NCI-H2171 (cell line): ENCODE results near the gene ZNF385B.
"Not testable (repeated sequence)": the region's sequence is repeated elsewhere in the genome, so short reads cannot be mapped to it uniquely, and the experiment has no call there.

Experiments used
- DNase-seq: peaks from one replicate; lab custom pipeline; 2025; lab: John Stamatoyannopoulos, UW

The ZNF385B gene

GRCh38 chr2:179483131-179483530, 378.3 kb downstream of the ZNF385B start:
- no peak for DNase-seq

- DNase-seq, result no peak
Observed at GRCh38 chr2:179479947-179480346, 381.5 kb downstream of the ZNF385B start.

GRCh38 chr2:179478771-179479170, 382.6 kb downstream of the ZNF385B start:
- no peak for DNase-seq

- DNase-seq, result no peak
Observed at GRCh38 chr2:179470992-179471391, 390.4 kb downstream of the ZNF385B start.

GRCh38 chr2:179470089-179470488, 391.3 kb downstream of the ZNF385B start:
- DNase-seq, result no peak

- no peak for DNase-seq
Observed at GRCh38 chr2:179467960-179468359, 393.5 kb downstream of the ZNF385B start.

GRCh38 chr2:179467111-179467510, 394.3 kb downstream of the ZNF385B start:
- no peak for DNase-seq

GRCh38 chr2:179461420-179461819, 400.0 kb downstream of the ZNF385B start:
- no peak for DNase-seq

- no peak for DNase-seq
Observed at GRCh38 chr2:179460181-179460929, 401.1 kb downstream of the ZNF385B start.

GRCh38 chr2:179458113-179458512, 403.3 kb downstream of the ZNF385B start:
- not testable (repeated sequence) for DNase-seq

GRCh38 chr2:179455824-179456223, 405.6 kb downstream of the ZNF385B start:
- no peak for DNase-seq

GRCh38 chr2:179455172-179455524, 406.3 kb downstream of the ZNF385B start:
- no peak for DNase-seq

- DNase-seq, result no peak
Observed at GRCh38 chr2:179454443-179455171, 406.8 kb downstream of the ZNF385B start.

GRCh38 chr2:179449010-179449409, 412.4 kb downstream of the ZNF385B start:
- DNase-seq, result no peak

- DNase-seq, result no peak
Observed at GRCh38 chr2:179447839-179448447, 413.5 kb downstream of the ZNF385B start.

- no peak for DNase-seq
Observed at GRCh38 chr2:179447421-179447820, 414.0 kb downstream of the ZNF385B start.

- DNase-seq, result no peak
Observed at GRCh38 chr2:179446476-179447141, 414.8 kb downstream of the ZNF385B start.

GRCh38 chr2:179444056-179444455, 417.4 kb downstream of the ZNF385B start:
- DNase-seq, result no peak

GRCh38 chr2:179443180-179443579, 418.2 kb downstream of the ZNF385B start:
- DNase-seq, result no peak

- DNase-seq, result no peak
Observed at GRCh38 chr2:179442206-179442605, 419.2 kb downstream of the ZNF385B start.

- no peak for DNase-seq
Observed at GRCh38 chr2:179441551-179441950, 419.9 kb downstream of the ZNF385B start.

- no peak for DNase-seq
Observed at GRCh38 chr2:179440642-179441251, 420.7 kb downstream of the ZNF385B start.
